ENCODE data around the gene FAM114A2.

The FAM114A2 gene

DNA sequence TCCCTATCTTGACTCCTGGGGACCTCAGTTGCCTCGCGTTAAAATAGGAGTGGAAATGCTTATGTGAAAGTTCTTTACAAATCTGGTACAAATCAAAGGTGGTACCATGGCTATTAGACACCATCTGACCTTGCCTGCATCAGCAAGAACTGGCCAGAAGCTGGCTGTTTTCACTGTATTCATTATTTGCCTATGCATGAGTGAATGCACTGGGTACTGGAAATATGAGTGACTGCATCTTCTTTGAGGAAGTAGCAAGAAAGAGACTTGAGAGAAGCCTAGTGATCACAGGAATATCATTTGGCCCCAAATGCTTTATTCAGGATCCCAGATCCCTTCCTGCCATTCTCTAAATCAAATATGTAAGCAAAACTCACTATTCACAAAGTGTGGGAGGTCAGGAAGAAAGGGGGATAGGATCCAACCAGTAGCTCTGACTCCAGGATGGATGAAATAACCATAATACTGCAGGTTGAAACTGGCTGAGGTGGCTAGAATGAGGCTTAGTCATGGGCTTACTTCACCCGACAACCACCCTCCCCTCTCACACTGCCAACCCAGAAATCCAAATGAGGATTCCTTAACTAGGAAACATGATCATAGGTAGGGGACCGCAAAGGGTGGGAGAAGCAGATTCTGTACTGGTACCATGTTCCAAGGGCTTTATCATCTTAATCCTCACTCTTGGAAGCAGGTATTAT lies 56.7 kb downstream of the FAM114A2 start:
- no peak for DNase-seq

DNA sequence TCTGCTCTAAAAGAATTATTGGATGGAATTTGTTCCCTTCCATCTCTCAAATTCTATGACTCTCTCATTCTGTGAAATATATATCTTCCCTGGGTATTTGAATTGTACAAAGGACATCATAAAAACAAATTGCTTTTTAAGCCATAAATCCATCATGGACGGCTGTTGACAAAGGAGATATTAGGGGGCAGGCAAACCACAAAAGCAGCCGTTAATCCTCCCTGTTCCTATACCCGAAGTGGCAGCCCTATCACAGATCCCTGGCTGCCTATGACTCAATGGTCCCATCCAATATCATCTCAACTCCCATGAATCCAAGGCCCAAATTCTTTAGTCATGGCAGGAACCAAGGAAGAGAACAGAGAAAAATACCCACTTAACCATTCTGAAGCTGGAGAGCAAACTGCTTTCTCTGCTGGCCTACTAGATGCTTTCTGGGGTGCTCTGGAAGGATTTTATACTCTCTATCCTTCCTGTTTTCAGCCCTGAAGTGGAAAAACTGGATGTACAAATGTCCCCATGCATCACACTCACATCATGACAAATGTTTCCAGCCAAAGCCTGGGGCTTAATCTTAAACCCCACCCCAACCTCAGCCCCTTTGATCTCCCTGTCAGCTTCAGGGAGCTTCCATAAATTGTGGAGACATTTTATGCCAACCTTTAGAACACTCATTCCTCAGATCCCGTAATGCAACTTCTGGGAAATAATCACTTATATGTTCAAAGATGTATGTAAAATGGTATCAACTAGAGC lies 59.5 kb downstream of the FAM114A2 start:
- DNase-seq = no peak

DNA sequence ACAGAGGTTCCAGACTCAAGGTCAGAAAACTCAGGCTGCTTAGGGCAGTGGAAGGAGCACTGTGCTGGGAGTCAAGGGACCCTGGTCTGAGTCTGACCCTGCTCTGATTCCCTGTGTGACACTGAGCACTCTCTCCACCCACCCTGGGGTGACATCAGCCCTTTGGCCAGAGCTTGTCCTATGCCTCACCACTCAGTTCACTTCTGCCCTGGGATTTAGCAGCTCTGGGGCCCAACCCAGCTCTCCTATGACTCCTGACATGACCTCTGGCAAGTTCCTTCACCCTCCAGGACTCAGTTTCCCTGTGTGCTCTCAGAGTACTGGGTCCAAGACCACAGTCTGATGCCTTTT lies 63.9 kb downstream of the FAM114A2 start:
- no peak for DNase-seq

DNA sequence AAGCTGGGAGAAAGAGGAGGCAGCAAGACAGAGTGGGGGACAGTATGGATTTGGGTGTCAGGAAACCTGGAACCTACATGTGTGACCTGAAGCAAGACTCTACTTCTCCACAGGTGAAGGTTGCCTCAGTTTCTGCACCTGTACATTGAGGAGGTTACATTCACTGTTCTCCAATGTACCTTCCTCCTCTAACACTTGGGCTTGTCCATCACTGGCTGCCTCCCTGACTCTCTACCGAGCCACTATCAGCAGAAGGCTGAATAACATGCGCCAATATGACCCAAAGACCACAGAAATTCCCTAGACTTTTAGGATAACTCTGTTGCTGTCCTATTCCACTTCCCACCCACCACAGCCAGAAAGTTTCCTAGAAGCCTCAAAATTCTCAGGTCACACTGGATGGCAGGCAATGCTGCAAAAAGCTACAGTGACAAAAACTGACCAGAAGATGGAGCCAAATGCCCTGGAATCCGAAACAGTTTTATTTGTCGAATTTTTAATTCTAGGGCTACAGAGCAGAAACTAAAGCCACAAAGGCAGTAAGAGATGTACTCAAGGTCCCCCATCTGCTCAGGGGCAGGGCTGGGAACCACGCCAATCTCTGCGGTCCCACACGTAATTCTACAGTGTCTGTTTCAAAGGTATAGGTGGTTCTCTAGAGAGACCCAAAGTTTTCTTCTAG lies 64.4 kb downstream of the FAM114A2 start:
- peak; percentile 4 to 15 for DNase-seq

DNA sequence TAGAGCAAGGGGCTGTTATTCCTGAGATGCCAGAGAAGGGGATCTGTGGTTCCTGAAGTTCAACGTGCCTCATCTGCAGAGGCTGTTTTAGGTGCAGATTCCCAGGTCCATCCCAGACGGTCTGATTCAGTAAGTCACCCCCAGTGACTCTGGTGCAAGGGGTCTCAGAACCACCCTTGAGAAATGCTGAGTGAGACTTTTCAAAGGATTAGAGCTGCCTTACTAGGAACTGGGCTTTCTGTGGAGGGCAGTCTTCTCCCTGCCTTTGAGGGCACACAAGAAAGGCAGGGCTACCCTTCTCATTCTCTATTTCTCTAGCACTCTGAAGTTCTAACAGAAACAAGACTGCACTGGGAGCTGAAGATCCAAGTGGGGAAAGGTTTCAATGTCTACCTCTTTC lies 66.5 kb downstream of the FAM114A2 start:
- DNase-seq = no peak

DNA sequence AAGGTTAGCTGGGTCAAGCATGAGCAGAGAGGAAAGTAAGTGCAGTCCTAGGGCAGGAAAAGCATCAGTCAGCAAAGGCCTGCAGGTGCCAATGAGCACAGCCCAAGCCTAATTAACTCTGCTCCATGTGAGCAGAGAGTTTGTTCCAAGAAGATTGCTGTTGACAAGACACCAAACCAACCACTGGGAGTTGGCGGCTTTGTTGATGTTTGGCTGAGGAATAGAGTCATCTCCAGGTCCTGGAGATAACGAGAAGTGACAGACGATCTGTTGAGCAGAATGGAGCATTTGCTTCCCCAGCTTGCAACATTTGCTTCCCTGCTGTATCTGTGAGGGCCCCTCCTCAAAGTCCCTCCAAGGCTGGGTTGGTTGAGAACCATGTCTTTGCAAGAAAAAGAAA lies 68.2 kb downstream of the FAM114A2 start:
- no peak for DNase-seq

DNA sequence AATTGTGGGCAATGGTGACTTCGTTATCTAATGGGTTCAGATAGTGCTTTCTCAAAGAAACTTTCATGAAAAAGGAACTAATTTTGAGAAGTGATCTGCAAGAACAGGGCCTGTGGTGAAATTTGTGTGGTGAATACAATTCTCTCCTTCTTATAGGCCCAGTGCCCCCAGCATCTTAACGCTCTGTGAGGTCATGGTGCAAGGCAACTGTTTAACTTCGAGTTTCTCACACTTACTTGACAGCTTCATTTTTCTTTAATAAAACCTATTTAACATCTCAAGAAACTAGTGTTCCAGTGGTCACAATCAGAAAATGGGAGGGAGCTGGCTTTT lies 69.2 kb downstream of the FAM114A2 start:
- no peak for DNase-seq

DNA sequence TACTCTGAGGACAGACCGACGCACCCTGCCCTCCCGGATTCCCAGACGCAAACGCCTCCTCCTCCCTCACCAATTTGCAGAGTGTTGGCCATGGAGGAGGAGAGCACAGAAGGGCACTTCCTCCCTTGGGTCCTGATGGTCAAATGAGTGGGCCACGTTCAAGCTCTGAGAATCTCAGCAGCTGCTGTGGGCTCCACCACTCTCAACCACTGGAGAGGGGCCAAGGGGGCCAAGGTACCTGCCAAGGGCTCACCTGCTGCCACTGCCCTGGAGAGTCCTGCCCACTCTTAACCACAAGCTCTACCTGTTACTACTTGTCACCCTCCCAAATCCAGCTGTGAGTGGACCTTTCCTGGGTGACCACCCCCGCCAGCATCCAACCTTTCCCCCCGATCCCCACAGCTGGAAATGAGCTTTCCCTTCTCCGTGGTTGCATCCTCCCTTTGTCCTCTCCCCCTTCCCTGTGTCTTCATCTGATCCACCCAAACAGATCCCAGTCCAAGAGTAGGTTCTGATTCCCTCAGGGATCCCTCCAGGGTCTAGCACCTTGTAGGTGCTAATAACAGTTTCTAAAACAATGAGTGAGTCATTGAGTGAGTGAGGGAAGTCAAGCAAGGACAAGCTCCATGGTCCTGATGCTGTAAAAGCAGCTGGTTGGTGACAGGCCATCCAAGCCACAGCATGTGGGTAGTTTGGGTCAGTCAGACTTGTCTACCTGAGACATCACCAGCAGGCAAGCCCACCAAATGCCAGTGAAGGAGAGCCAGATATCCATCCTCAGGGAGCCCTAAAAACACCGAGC lies 69.7 kb downstream of the FAM114A2 start:
- no peak for DNase-seq

DNA sequence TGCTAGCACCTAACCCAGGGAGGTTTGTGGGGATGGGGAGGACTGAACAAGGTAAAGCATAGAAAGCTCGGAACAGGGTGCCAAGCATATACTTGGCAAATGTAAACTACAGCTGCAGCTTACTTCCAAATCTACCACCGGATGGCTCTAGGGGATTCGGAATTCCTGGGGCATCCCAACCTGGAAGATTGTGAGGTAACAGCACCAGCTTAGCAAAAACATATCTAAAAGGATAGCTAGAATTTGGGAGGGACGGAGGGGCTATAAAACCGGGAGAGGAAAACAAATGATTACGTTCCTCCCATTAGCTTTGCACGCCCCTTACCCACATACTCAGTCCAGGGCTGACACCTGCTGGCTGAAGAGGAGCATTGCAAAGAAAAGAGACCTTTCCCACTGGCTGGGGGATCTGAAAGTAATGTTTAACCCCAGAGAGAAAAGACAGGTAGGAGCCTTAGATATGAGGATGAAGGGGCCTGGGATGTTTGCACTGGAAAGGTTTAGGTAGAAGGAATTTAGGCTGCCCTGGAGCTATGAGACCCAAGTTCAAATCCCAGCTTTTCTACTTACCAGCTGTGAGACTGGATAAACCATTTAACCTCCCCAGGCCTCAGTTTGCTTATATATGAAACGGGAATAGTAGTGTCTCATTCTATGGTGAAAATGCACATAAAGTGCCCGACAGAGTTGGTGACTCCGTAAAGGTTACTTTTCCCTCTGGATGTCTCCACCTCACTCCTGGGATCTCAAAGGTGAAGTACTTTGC lies 73.6 kb downstream of the FAM114A2 start:
- peak; percentile 35 to 69 for DNase-seq

DNA sequence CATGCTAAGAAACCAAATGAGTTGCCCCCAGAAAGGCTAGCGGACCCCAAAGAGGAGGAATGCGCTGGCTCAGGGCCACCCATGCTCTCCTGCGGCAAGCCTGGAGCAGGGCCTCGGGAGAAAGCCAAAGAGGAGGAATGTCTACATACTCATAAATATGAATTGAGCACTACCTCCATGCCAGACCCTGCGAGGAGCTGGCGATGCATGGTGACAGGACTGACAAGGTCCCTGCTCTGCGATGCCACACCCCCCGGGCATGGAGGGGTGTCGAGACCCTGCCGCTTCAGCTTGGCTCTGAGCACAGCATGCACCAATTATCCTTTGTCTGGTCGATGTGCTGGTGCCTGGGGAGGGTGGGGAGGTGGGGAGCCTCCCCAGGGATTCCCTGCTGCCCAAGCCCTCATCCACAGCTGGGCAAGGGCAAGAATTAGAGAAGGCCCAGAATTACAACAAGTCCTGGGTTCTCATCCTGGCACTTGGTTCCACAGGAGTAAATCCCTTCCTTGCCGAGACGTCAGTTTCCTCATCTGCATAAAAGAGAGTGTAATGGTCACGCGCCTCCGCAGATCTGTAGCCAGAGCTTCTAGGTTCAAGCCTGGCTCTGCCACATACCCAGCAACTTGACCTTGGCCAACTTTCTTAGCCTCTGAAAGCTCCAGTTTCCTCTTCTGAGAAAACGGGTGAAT lies 74.4 kb downstream of the FAM114A2 start:
- no peak for DNase-seq

DNA sequence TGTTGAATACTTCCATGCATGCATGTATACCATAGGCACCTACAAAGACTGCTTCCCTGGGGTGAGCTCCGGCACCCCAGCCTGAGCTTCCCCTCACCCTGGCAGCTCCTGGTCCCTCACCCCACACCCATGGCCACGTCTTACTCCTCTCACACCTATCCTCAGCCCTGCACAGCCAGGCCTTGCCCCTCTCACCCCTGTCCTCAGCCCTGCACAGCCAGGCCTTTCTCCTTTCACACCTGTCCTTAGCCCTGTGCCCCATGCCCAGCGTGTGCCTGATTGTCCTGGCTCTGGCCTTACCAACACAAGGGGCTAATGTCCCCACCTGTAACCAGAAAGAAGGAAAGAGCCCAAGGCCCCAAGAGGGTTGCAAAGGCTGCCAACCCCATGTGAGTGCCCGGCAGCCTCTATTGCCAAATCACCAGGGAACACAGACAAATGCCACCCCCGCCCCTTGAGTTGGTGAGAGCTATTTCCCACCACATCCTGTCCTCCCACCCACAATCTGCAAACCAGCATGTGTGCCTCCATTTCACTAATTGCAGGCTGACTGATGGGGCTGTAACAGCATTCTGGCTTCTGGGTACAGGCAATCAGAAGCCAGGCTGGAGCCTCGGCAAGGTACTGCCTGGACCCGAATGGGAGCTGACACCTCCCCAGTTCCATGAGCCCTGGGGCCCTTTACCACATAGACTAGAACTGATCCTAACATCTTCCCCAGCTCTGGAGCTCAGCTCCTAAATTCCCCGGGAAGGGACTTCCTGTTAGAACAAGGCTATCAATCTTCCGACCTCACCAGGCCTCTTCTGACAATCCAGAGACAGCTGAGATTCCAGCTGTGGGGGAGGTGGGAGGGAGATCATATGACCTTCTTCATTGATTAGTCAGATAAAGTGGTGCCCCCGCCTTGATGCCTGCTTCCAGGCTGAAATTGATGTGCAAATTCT lies 78.2 kb downstream of the FAM114A2 start:
- DNase-seq = no peak

DNA sequence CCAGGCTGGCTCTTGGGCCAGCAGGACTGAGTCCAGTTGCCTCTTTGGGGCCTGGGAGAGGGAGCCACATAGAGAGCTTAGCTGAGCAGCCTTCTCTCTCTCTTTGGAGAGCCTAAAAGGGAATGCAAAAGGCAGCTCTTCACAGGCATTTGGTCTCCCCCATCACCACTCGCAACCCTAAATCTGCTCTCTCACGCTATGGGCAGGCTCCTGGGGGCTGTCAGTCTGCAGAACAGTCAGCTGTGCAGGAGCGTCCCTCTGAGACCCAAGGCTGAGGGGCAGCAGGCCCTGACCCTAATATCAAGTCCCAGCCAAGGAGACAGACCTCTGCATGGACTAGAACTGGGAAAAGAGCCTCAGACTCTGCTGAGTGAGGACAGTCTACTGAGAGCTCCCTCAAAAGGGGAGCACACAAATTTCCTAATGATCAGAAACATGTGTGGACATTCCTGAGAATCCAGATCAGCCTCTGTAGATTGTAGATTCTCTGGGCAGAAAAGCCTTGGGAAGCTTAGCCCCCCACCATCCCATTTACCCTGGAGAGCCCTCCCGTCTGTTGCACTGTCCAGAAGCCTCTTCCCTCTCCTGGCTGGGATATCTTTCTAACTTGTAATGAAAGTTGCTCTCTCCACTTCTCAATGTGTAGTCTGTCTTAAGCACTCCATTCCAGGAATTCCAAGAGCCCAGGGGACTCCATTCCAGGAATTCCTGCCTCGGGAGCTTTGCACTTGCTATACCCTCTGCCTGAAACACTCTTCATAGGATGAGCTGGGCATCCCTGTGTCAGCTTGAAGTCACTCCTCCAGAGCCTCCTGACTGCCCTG lies 79.4 kb downstream of the FAM114A2 start:
- DNase-seq = no peak

DNA sequence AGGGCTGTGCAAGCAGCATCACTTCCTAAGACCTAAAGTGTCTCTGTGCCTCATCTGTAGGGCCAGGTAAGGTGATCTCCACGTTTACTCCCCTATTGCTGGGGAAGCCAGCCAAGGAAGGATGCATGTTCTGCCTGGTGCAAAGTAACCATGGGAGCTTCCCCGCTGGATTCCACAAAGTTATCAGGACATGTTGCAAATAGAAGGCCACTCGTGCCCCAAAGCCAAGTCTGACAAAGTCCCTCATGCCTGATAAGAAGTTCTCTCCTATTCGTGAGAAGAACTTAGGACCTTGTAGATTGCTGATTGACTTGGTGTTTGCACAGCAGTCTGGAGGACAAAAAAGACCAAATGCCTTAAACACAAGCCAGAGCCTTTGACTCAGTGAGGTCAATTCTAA lies 81.5 kb downstream of the FAM114A2 start:
- DNase-seq = no peak

DNA sequence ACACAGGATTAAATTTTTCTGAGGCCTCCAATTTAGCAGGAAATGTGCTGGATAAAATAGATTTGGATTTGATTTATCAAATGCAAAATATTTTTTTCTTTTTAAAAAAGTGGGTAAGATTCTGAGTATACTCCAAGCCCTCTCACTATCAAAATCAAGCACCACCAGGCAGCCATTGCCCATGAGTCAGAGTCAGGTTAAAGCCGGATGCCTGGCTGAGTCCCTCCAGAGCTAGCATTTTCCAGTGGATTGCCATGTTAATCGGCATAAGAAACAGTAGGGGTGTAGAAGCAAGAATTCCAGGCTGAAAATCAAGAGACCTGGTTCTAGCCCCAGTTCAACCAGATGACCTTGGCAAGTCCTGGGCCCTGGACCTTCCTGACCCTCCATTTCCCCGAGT lies 85.3 kb downstream of the FAM114A2 start:
- DNase-seq = no peak

DNA sequence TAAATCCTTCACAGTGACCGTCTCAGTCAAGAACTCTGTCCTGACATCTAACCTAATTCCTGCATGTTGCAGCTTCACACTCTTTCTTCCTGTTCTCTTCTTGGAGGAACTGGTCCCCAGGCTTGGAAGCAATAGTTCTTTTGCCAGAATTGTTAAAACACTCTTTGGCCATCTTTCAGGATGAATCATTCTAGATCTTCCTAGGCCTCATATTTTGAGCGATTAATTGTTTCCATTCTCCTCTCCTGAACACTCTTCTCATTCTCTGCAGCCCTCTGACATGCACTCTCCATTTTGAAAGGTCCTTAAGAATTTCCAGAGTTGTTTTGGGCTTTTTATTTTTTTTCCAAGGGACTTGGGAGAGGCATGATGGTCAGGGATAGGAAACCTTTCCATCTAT lies 85.8 kb downstream of the FAM114A2 start:
- no peak for DNase-seq

DNA sequence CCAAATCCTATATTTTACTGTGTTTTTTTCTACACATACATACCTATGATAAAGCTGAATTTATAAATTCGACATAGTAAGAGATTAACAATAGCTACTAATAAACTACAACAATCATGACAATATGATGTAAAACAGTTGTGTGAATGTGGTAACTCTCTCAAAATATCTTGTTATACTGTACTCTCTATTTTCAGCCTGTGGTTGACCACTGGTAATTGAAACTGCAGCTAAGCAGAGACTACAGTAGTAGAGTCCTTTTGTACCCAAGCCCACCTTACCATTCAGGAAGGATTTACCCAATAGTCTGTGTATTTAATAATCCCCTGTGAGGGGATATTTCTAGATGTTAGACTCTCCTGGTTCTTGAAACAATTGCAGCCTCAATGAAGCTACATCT lies 86.7 kb downstream of the FAM114A2 start:
- no peak for DNase-seq

DNA sequence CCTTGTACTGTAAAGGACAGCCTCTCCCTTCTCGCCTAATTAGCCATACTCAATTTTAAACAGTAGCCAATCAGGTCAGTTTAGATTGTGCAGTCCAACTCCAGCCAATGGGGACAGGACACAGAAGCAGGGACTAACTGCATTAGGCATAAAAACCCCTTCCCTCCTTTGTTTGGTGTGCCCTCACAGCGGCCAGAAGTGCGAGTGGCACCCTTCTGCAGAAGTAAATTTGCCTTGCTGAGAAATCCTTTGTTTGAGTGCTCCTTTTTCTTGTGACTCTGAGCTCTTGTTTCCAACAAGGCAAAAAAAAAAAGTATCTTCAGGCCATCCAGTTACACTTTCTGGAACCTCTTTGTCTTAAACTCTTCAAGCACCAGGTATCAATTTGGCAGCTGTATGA lies 97.4 kb downstream of the FAM114A2 start:
- DNase-seq = no peak
